Measurements from ENCODE around the gene MBD6.
"Not testable (repeated sequence)": the region's sequence is repeated elsewhere in the genome, so short reads cannot be mapped to it uniquely, and the experiment has no call there.

MBD6 gene

GRCh38 chr12:57489157-57489641 lies 33.4 kb upstream of the MBD6 start:
- DNase-seq (ENCODE audit: low read depth, low spot score): no peak

- DNase-seq (ENCODE audit: low read depth, low spot score): no peak
Measured at GRCh38 chr12:57490126-57490525, 32.5 kb upstream of the MBD6 start.

GRCh38 chr12:57491393-57492280 lies 31.0 kb upstream of the MBD6 start:
- no peak for DNase-seq (ENCODE audit: low read depth, low spot score)

- DNase-seq (ENCODE audit: low read depth, low spot score): not testable (repeated sequence)
Measured at GRCh38 chr12:57495051-57495701, 27.4 kb upstream of the MBD6 start.

- no peak for DNase-seq (ENCODE audit: low read depth, low spot score)
Measured at GRCh38 chr12:57496822-57497221, 25.8 kb upstream of the MBD6 start.

GRCh38 chr12:57497223-57498131 lies 25.1 kb upstream of the MBD6 start:
- DNase-seq (ENCODE audit: low read depth, low spot score): no peak

- DNase-seq (ENCODE audit: low read depth, low spot score): no peak
Measured at GRCh38 chr12:57498132-57498502, 24.5 kb upstream of the MBD6 start.

- DNase-seq (ENCODE audit: low read depth, low spot score): no peak
Measured at GRCh38 chr12:57498571-57498970, 24.1 kb upstream of the MBD6 start.

- no peak for DNase-seq (ENCODE audit: low read depth, low spot score)
Measured at GRCh38 chr12:57500213-57500612, 22.4 kb upstream of the MBD6 start.

GRCh38 chr12:57502311-57502969 lies 20.2 kb upstream of the MBD6 start:
- DNase-seq (ENCODE audit: low read depth, low spot score): not testable (repeated sequence)

- not testable (repeated sequence) for DNase-seq (ENCODE audit: low read depth, low spot score)
Measured at GRCh38 chr12:57506541-57506940, 16.1 kb upstream of the MBD6 start.

- not testable (repeated sequence) for DNase-seq (ENCODE audit: low read depth, low spot score)
Measured at GRCh38 chr12:57507796-57508195, 14.8 kb upstream of the MBD6 start.

GRCh38 chr12:57511161-57511560 lies 11.5 kb upstream of the MBD6 start:
- DNase-seq (ENCODE audit: low read depth, low spot score): no peak

GRCh38 chr12:57511588-57512325 lies 10.9 kb upstream of the MBD6 start:
- no peak for DNase-seq (ENCODE audit: low read depth, low spot score)

GRCh38 chr12:57512665-57513064 lies 10.0 kb upstream of the MBD6 start:
- no peak for DNase-seq (ENCODE audit: low read depth, low spot score)

GRCh38 chr12:57513266-57513665 lies 9.4 kb upstream of the MBD6 start:
- DNase-seq (ENCODE audit: low read depth, low spot score): no peak

- not testable (repeated sequence) for DNase-seq (ENCODE audit: low read depth, low spot score)
Measured at GRCh38 chr12:57513677-57514076, 8.9 kb upstream of the MBD6 start.

GRCh38 chr12:57514246-57514645 lies 8.4 kb upstream of the MBD6 start:
- DNase-seq (ENCODE audit: low read depth, low spot score): not testable (repeated sequence)

- no peak for DNase-seq (ENCODE audit: low read depth, low spot score)
Measured at GRCh38 chr12:57514720-57515407, 7.8 kb upstream of the MBD6 start.

- DNase-seq (ENCODE audit: low read depth, low spot score): no peak
Measured at GRCh38 chr12:57515408-57515933, 7.2 kb upstream of the MBD6 start.
